Muscle of leg (tissue), 11 donors: ENCODE measurements around the gene RHOBTB1. TPM values are rescaled to one million over a fixed set of nuclear protein-coding genes. Genes with fewer than 3 reads are reported as not detected.
"Not testable (repeated sequence)": the region's sequence is repeated elsewhere in the genome, so short reads cannot be mapped to it uniquely, and the experiment has no call there.

Source experiments
- DNase-seq: peaks from one replicate; pipeline ENCODE4 v3.0.0; 2013
- H3K27ac ChIP-seq: one replicate; pipeline ENCODE4 v1.5.1; 2013; ENCODE audit warnings: mild to moderate bottlenecking, low read length, control low read depth
- H3K27me3 ChIP-seq: one replicate; pipeline ENCODE4 v1.6.1; 2013; ENCODE audit warnings: low read length; ENCODE audit not compliant: control insufficient read depth, insufficient read depth
- H3K36me3 ChIP-seq: one replicate; pipeline ENCODE4 v1.6.1; 2013; ENCODE audit warnings: low read length; ENCODE audit not compliant: control insufficient read depth, insufficient read depth
- H3K4me1 ChIP-seq: one replicate; pipeline ENCODE4 v1.6.1; 2013; ENCODE audit warnings: low read length; ENCODE audit not compliant: control insufficient read depth, insufficient read depth
- H3K4me3 ChIP-seq: one replicate; pipeline ENCODE4 v1.5.1; 2013; ENCODE audit warnings: low read length, control low read depth
- H3K9me3 ChIP-seq: replicated peaks from 2 replicates; pipeline ENCODE4 v1.6.1; 2013; ENCODE audit warnings: low read depth, low read length; ENCODE audit not compliant: control insufficient read depth
- WGBS: methylation state at CpG from one replicate; pipeline ENCODE4 v1.1.5; 2013; ENCODE audit warnings: missing lambda C conversion rate; ENCODE audit not compliant: insufficient coverage; 5-methylcytosine and 5-hydroxymethylcytosine counted together
- polyA plus RNA-seq, 8 donors: library from polyadenylated mRNA; unstranded; fragments of 120-200 nt; gene quantifications; one replicate each; pipeline versions ENCODE4 v1.2.1 to v1.2.3, GENCODE V29; 2013; ENCODE audit warnings: inconsistent platforms in 1 of 8, low replicate concordance in 1 of 8; ENCODE audit not compliant: insufficient read length in 8 of 8, insufficient read depth in 1 of 8
- total RNA-seq: library from RNA; stranded (reverse); fragments of 120-200 nt; gene quantifications from one replicate; pipeline ENCODE4 v1.2.4, GENCODE V29; 2013

RHOBTB1 gene
- total and polyA plus RNA-seq, 9 donors, result 18.0 to 31.9 (median 22.0) TPM

GRCh38 chr10:60835049-60835448, 108.9 kb downstream of the RHOBTB1 start:
- no peaks in the 10 kb centered on the region for H3K27me3 ChIP-seq
- 100% methylated on average over 1 of the region's 2 CpGs for WGBS
- peaks cover 2% of the 10 kb centered on the region for H3K9me3 ChIP-seq
- no peaks in the 10 kb centered on the region for H3K36me3 ChIP-seq
- no peak overlapping the region for H3K4me3 ChIP-seq
- DNase-seq, result no peak
- H3K4me1 ChIP-seq, result peaks cover 5% of the 10 kb centered on the region
- H3K27ac ChIP-seq, result peak overlapping the region; percentile 1

- Histone ChIP-seq H3K27me3 (no peaks in the 10 kb centered on the region), H3K4me3 (no peak overlapping the region), H3K9me3 (peaks cover 2% of the 10 kb centered on the region), H3K27ac (peak overlapping the region; percentile 75), H3K4me1 (peaks cover 5% of the 10 kb centered on the region), H3K36me3 (no peaks in the 10 kb centered on the region)
- DNase-seq, result peak; percentile 88
These were observed 109.6 kb downstream of the RHOBTB1 start for GRCh38 chr10:60834401-60834800.

GRCh38 chr10:60832136-60832535, 111.8 kb downstream of the RHOBTB1 start:
- not testable (repeated sequence) for H3K4me3 ChIP-seq, H3K9me3 ChIP-seq, H3K27me3 ChIP-seq, H3K36me3 ChIP-seq, H3K27ac ChIP-seq, DNase-seq, H3K4me1 ChIP-seq
- no CpG with 5 or more reads among the region's 4 CpGs for WGBS

- Histone ChIP-seq H3K4me3 (no peak overlapping the region), H3K36me3 (no peaks in the 10 kb centered on the region), H3K27ac (peak overlapping the region; percentile 77), H3K9me3 (peaks cover 2% of the 10 kb centered on the region), H3K4me1 (peaks cover 6% of the 10 kb centered on the region), H3K27me3 (no peaks in the 10 kb centered on the region)
- WGBS, result no CpG with 5 or more reads among the region's 1 CpG
- DNase-seq, result no peak
These were observed 115.5 kb downstream of the RHOBTB1 start for GRCh38 chr10:60828489-60828852.

- peak; percentile 47 for DNase-seq
- Histone ChIP-seq H3K27me3 (no peaks in the 10 kb centered on the region), H3K9me3 (peaks cover 2% of the 10 kb centered on the region), H3K27ac (peak overlapping the region; percentile 77), H3K4me3 (no peak overlapping the region), H3K36me3 (no peaks in the 10 kb centered on the region), H3K4me1 (peaks cover 6% of the 10 kb centered on the region)
- WGBS, result 31% methylated on average over 2 of the region's 5 CpGs
These were observed 116.0 kb downstream of the RHOBTB1 start for GRCh38 chr10:60827791-60828488.

GRCh38 chr10:60825520-60825919, 118.5 kb downstream of the RHOBTB1 start:
- H3K36me3 ChIP-seq, result no peaks in the 10 kb centered on the region
- no peaks in the 10 kb centered on the region for H3K9me3 ChIP-seq
- peaks cover 6% of the 10 kb centered on the region for H3K4me1 ChIP-seq
- H3K4me3 ChIP-seq, result no peak overlapping the region
- no peaks in the 10 kb centered on the region for H3K27me3 ChIP-seq
- WGBS, result 20% methylated on average over 1 of the region's 4 CpGs
- DNase-seq, result no peak
- H3K27ac ChIP-seq, result no peak overlapping the region

GRCh38 chr10:60823324-60823723, 120.7 kb downstream of the RHOBTB1 start:
- H3K27me3 ChIP-seq, result no peaks in the 10 kb centered on the region
- peaks cover 6% of the 10 kb centered on the region for H3K4me1 ChIP-seq
- H3K27ac ChIP-seq, result no peak overlapping the region
- no peaks in the 10 kb centered on the region for H3K9me3 ChIP-seq
- no peak for DNase-seq
- WGBS, result no CpG with 5 or more reads among the region's 1 CpG
- H3K36me3 ChIP-seq, result no peaks in the 10 kb centered on the region
- H3K4me3 ChIP-seq, result no peak overlapping the region

- no peaks in the 10 kb centered on the region for H3K36me3 ChIP-seq
- no peaks in the 10 kb centered on the region for H3K9me3 ChIP-seq
- no peak for DNase-seq
- no peak overlapping the region for H3K27ac ChIP-seq
- peaks cover 1% of the 10 kb centered on the region for H3K4me1 ChIP-seq
- H3K27me3 ChIP-seq, result no peaks in the 10 kb centered on the region
- H3K4me3 ChIP-seq, result no peak overlapping the region
- 76% methylated on average over 3 of the region's 4 CpGs for WGBS
These were observed 121.2 kb downstream of the RHOBTB1 start for GRCh38 chr10:60822809-60823208.

GRCh38 chr10:60821656-60822055, 122.3 kb downstream of the RHOBTB1 start:
- Histone ChIP-seq H3K27ac (no peak overlapping the region), H3K36me3 (no peaks in the 10 kb centered on the region), H3K27me3 (no peaks in the 10 kb centered on the region), H3K4me3 (no peak overlapping the region), H3K9me3 (no peaks in the 10 kb centered on the region), H3K4me1 (no peaks in the 10 kb centered on the region)
- DNase-seq, result no peak
- WGBS, result no CpG with 5 or more reads among the region's 2 CpGs

- no peaks in the 10 kb centered on the region for H3K36me3 ChIP-seq
- no peaks in the 10 kb centered on the region for H3K4me1 ChIP-seq
- DNase-seq, result no peak
- no peak overlapping the region for H3K4me3 ChIP-seq
- H3K27ac ChIP-seq, result no peak overlapping the region
- no peaks in the 10 kb centered on the region for H3K9me3 ChIP-seq
- WGBS, result 40% methylated on average over 1 of the region's 6 CpGs
- no peaks in the 10 kb centered on the region for H3K27me3 ChIP-seq
These were observed 123.8 kb downstream of the RHOBTB1 start for GRCh38 chr10:60820093-60820754.
